SK-N-SH treated with all-trans-retinoic acid at 6 μM for 48 hours (cell line): ENCODE data around the gene PLEKHG4B.

Source experiments
- ATAC-seq: fragments of 200-7000 bp; cut with Tn5 transposase; 3 replicates; pipeline ENCODE4 v1.9.1; 2020; ENCODE audit warnings: mild to moderate bottlenecking, moderate library complexity
- ARNTL ChIP-seq: fragments of 450-650 bp; formaldehyde crosslinking; IDR thresholded peaks from 2 replicates; pipeline ENCODE4 v1.5.0; 2020; ENCODE audit warnings: low read depth, mild to moderate bottlenecking, moderate library complexity, borderline replicate concordance
- BACH2 ChIP-seq: fragments of 250-450 bp; sonication (Bioruptor Pico); IDR thresholded peaks from 2 replicates; pipeline ENCODE4 v1.9.0; 2021; ENCODE audit warnings: mild to moderate bottlenecking, borderline replicate concordance
- CREB5 ChIP-seq: fragments of 250-450 bp; sonication (Bioruptor Pico); IDR thresholded peaks from 2 replicates; pipeline ENCODE4 v1.5.1; 2020; ENCODE audit warnings: low read depth, mild to moderate bottlenecking, moderate library complexity
- CSDC2 ChIP-seq: fragments of 250-450 bp; sonication (Bioruptor Pico); IDR thresholded peaks from 2 replicates; pipeline ENCODE4 v1.5.0; 2020; ENCODE audit warnings: mild to moderate bottlenecking, moderate library complexity
- CSRNP3 ChIP-seq: fragments of 250-450 bp; sonication (Bioruptor Pico); IDR thresholded peaks from 2 replicates; pipeline ENCODE4 v1.5.1; 2021; ENCODE audit warnings: mild to moderate bottlenecking, moderate library complexity
- ESRRG ChIP-seq: fragments of 250-450 bp; sonication (Bioruptor Pico); IDR thresholded peaks from 2 replicates; pipeline ENCODE4 v1.6.1; 2021; ENCODE audit warnings: mild to moderate bottlenecking
- GLIS3 ChIP-seq: fragments of 250-450 bp; sonication (Bioruptor Pico); IDR thresholded peaks from 2 replicates; pipeline ENCODE4 v1.5.0; 2020; ENCODE audit warnings: mild to moderate bottlenecking, moderate library complexity
- ISL1 ChIP-seq: fragments of 250-450 bp; sonication (Bioruptor Pico); IDR thresholded peaks from 2 replicates; pipeline ENCODE4 v2.1.2; 2022; ENCODE audit warnings: mild to moderate bottlenecking, moderate library complexity
- OSR1 ChIP-seq: fragments of 250-450 bp; sonication (Bioruptor Pico); IDR thresholded peaks from 2 replicates; pipeline ENCODE4 v1.8.0; 2022; ENCODE audit warnings: moderate library complexity, mild to moderate bottlenecking, inconsistent platforms
- PATZ1 ChIP-seq: fragments of 250-450 bp; sonication (Bioruptor Pico); IDR thresholded peaks from 2 replicates; pipeline ENCODE4 v1.8.0; 2020; ENCODE audit warnings: mild to moderate bottlenecking, moderate library complexity, borderline replicate concordance
- POU6F1 ChIP-seq: fragments of 250-450 bp; sonication (Bioruptor Pico); IDR thresholded peaks from 2 replicates; pipeline ENCODE4 v1.8.0; 2021; ENCODE audit warnings: low read depth, mild to moderate bottlenecking, moderate library complexity, borderline replicate concordance
- PPARA ChIP-seq: fragments of 250-450 bp; sonication (Bioruptor Pico); IDR thresholded peaks from 2 replicates; pipeline ENCODE4 v1.5.0; 2020; ENCODE audit warnings: mild to moderate bottlenecking, borderline replicate concordance
- RARB ChIP-seq: fragments of 250-450 bp; sonication (Bioruptor Pico); IDR thresholded peaks from 2 replicates; pipeline ENCODE4 v1.8.0; 2021; ENCODE audit warnings: mild to moderate bottlenecking, moderate library complexity
- SNAI2 ChIP-seq: fragments of 250-450 bp; sonication (Bioruptor Pico); IDR thresholded peaks from 2 replicates; pipeline ENCODE4 v1.5.0; 2020; ENCODE audit warnings: mild to moderate bottlenecking, moderate library complexity
- TCF4 ChIP-seq: fragments of 250-450 bp; sonication (Bioruptor Pico); IDR thresholded peaks from 2 replicates; pipeline ENCODE4 v1.8.0; 2021; ENCODE audit warnings: mild to moderate bottlenecking, moderate library complexity, borderline replicate concordance
- TOX ChIP-seq: fragments of 250-450 bp; sonication (Bioruptor Pico); IDR thresholded peaks from 2 replicates; pipeline ENCODE4 v1.8.0; 2021; ENCODE audit warnings: mild to moderate bottlenecking, moderate library complexity, borderline replicate concordance
- TSHZ2 ChIP-seq: fragments of 250-450 bp; sonication (Bioruptor Pico); IDR thresholded peaks from 2 replicates; pipeline ENCODE4 v1.5.0; 2020; ENCODE audit warnings: mild to moderate bottlenecking, moderate library complexity
- ZC3H10 ChIP-seq: fragments of 250-450 bp; sonication (Bioruptor Pico); IDR thresholded peaks from 2 replicates; pipeline ENCODE4 v1.5.1; 2021; ENCODE audit warnings: mild to moderate bottlenecking, moderate library complexity
- ZFP3 ChIP-seq: fragments of 250-450 bp; sonication (Bioruptor Pico); IDR thresholded peaks from 2 replicates; pipeline ENCODE4 v1.5.0; 2020; ENCODE audit warnings: mild to moderate bottlenecking, moderate library complexity
- ZFP30 ChIP-seq: fragments of 450-650 bp; formaldehyde crosslinking; IDR thresholded peaks from 2 replicates; pipeline ENCODE4 v1.5.0; 2022; ENCODE audit warnings: mild to moderate bottlenecking, moderate library complexity
- ZNF565 ChIP-seq: fragments of 450-650 bp; formaldehyde crosslinking; conservative IDR thresholded peaks from 2 replicates; pipeline ENCODE4 v1.5.0; 2020; ENCODE audit warnings: low read depth, mild to moderate bottlenecking, moderate library complexity
- ZNF70 ChIP-seq: fragments of 450-650 bp; formaldehyde crosslinking; IDR thresholded peaks from 2 replicates; pipeline ENCODE4 v1.5.0; 2020; ENCODE audit warnings: mild to moderate bottlenecking, moderate library complexity
- ZNF8 ChIP-seq: fragments of 450-650 bp; formaldehyde crosslinking; IDR thresholded peaks from 2 replicates; pipeline ENCODE4 v1.5.0; 2020; ENCODE audit warnings: mild to moderate bottlenecking, moderate library complexity

The PLEKHG4B gene

GRCh38 chr5:190366-191035 is 98.5 kb downstream of the PLEKHG4B start:
- TF ChIP-seq POU6F1 (CRISPR knock-in tag) (no peak), ESRRG (CRISPR knock-in tag) (no peak), ZNF565 (no peak), BACH2 (no peak), RARB (CRISPR knock-in tag) (no peak), ARNTL (CRISPR knock-in tag) (no peak), ZNF70 (CRISPR knock-in tag) (no peak), TSHZ2 (CRISPR knock-in tag) (no peak), ZFP30 (CRISPR knock-in tag) (no peak), OSR1 (no peak), ISL1 (CRISPR knock-in tag) (no peak), CSRNP3 (CRISPR knock-in tag) (no peak), PPARA (CRISPR knock-in tag) (no peak), GLIS3 (CRISPR knock-in tag) (no peak)
- no peak for ATAC-seq

GRCh38 chr5:191036-191948 is 99.3 kb downstream of the PLEKHG4B start, which contains the start of gene LRRC14B:
Gene LRRC14B, plus strand, starts transcription at chr5:191495. Its CDS starts 44 bp downstream, at chr5:191539.
- ATAC-seq, result no peak
- no peak for TF ChIP-seq GLIS3 (CRISPR knock-in tag)
- no peak for TF ChIP-seq ZFP3 (CRISPR knock-in tag)
- no peak for TF ChIP-seq ZNF565
- no peak for TF ChIP-seq OSR1
- no peak for TF ChIP-seq PATZ1 (CRISPR knock-in tag)
- TF ChIP-seq POU6F1 (CRISPR knock-in tag), result no peak
- no peak for TF ChIP-seq CREB5
- TF ChIP-seq PPARA (CRISPR knock-in tag), result no peak
- no peak for TF ChIP-seq CSDC2 (CRISPR knock-in tag)
- no peak for TF ChIP-seq RARB (CRISPR knock-in tag)
- TF ChIP-seq ZNF70 (CRISPR knock-in tag), result no peak
- no peak for TF ChIP-seq ZFP30 (CRISPR knock-in tag)
- no peak for TF ChIP-seq TOX (CRISPR knock-in tag)
- no peak for TF ChIP-seq TCF4 (CRISPR knock-in tag)
- no peak for TF ChIP-seq ZC3H10 (CRISPR knock-in tag)
- no peak for TF ChIP-seq SNAI2 (CRISPR knock-in tag)
- no peak for TF ChIP-seq ARNTL (CRISPR knock-in tag)
- TF ChIP-seq ZNF8 (CRISPR knock-in tag), result no peak
- TF ChIP-seq ISL1 (CRISPR knock-in tag), result no peak
- no peak for TF ChIP-seq TSHZ2 (CRISPR knock-in tag)
